Memory B cell (primary cell): ENCODE results near the gene TRPM8.

ENCODE experiments used
- ATAC-seq: fragments of 150-1000 bp; cut with Tn5 transposase; 2 replicates; pipeline ENCODE4 v1.10.0; 2021; ENCODE audit warnings: low read depth, mild to moderate bottlenecking, moderate library complexity
- DNase-seq, 2 donors: peaks; one replicate each; pipeline ENCODE4 v3.0.0; 2022; ENCODE audit warnings: low spot score in 2 of 2
- H3K27ac Mint-ChIP-seq: one replicate; pipeline ENCODE4 v1.8.0; 2022; ENCODE audit warnings: mild to moderate bottlenecking, moderate library complexity, mixed read lengths
- H3K27me3 Mint-ChIP-seq: one replicate; pipeline ENCODE4 v1.8.0; 2022; ENCODE audit warnings: mixed read lengths
- H3K36me3 Mint-ChIP-seq: one replicate; pipeline ENCODE4 v1.8.0; 2022; ENCODE audit warnings: mild to moderate bottlenecking, mixed read lengths
- H3K4me1 Mint-ChIP-seq: one replicate; pipeline ENCODE4 v1.8.0; 2022; ENCODE audit warnings: mixed read lengths
- H3K4me3 Mint-ChIP-seq: one replicate; pipeline ENCODE4 v1.8.0; 2022; ENCODE audit warnings: mild to moderate bottlenecking, moderate library complexity, mixed read lengths
- H3K9me3 Mint-ChIP-seq: one replicate; pipeline ENCODE4 v1.8.0; 2022; ENCODE audit warnings: mixed read lengths

TRPM8 gene

DNA sequence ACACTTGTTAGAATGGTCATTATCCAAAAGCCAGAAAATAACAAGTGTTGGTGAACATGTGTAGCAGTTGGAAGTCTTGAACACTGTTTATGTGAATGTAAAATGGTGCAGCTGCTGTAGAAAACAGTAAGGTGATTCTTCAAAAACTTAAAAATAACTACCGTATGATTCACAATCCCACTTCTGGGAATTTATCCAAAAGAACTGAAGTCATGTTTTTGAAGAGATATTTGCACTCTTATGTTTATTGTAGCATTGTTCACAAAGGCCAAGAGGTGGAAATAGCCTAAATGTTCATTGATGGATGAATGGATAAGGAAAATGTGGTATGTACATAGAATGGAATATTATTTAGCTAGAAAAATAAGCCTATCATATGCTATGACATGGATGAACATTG, 127.0 kb downstream of the TRPM8 start:
- Mint-ChIP-seq H3K27me3 (peaks cover 11% of the 10 kb centered on the region), H3K4me3 (no peak overlapping the region), H3K4me1 (no peaks in the 10 kb centered on the region), H3K36me3 (no peaks in the 10 kb centered on the region), H3K27ac (no peak overlapping the region), H3K9me3 (no peaks in the 10 kb centered on the region)
- no peak for DNase-seq
- no peak for ATAC-seq

DNA sequence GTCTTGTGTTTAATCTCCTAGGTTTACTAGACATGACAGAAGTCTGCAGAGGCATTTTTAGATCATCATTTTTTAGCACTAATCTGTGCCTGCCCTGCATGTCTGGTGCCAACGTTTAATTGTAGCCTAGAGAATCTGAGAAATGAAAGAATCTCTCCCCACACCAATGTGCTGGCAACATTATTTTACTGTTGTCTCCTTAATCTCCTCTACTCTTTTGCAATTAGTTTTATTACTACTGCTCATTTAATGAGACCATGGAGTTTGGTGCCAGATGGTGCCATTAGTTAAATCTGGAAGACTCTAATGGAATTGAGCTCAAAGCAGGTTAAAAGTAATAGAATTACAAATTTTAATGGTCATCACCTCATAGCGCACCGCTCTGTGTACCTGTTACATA, 129.3 kb downstream of the TRPM8 start:
- DNase-seq (no peak), ATAC-seq (no peak)
- H3K27me3 Mint-ChIP-seq = peaks cover 15% of the 10 kb centered on the region

DNA sequence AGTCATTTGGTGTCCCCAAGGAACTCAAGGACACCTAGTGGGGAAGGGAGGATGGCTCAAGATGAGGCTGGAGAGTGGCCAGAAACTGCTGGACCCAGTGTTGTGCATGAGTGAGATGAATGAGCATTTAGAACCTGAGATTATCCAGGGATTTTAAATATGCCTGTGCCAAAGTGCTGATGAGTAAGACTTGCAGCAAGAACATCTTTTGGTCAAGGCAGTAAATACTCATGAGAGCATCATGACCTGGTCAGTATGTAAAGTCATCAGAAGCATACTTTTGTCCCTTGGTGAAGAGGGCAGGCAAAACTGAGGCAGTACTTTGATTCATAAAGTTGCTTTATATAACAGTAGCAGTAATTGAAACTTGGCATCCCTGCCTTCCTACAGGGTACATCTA, 130.2 kb downstream of the TRPM8 start:
- no peak for DNase-seq
- H3K27me3 Mint-ChIP-seq = peaks cover 14% of the 10 kb centered on the region
- H3K4me1 Mint-ChIP-seq = no peaks in the 10 kb centered on the region
- H3K36me3 Mint-ChIP-seq = no peaks in the 10 kb centered on the region
- H3K9me3 Mint-ChIP-seq = no peaks in the 10 kb centered on the region
- H3K27ac Mint-ChIP-seq = no peak overlapping the region
- H3K4me3 Mint-ChIP-seq = no peak overlapping the region
- ATAC-seq = no peak

More for the DNA sequence above, 129.3 kb downstream of the TRPM8 start:
- H3K9me3 Mint-ChIP-seq = no peaks in the 10 kb centered on the region
- no peak overlapping the region for H3K27ac Mint-ChIP-seq
- H3K4me3 Mint-ChIP-seq = no peak overlapping the region
- no peaks in the 10 kb centered on the region for H3K4me1 Mint-ChIP-seq
- H3K36me3 Mint-ChIP-seq = no peaks in the 10 kb centered on the region

DNA sequence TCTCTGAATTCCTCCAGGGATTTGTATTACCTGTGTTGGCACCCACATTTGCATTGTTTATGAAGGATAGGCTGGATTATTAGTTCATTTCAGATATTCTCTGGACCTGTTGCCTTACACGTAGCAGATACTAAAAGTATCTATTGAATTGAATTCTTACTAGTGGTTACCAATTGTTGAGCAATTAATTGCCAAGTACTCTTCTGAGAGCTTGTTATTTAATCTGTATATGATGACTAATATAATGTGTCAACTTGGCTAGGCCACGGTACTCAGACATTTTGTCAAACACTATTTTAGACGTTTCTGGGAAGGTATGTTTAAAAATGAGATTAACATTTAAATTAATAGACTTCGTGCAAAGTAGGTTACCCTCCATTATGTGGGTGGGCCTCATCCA, 130.9 kb downstream of the TRPM8 start:
- no peaks in the 10 kb centered on the region for H3K4me1 Mint-ChIP-seq
- ATAC-seq (no peak), DNase-seq (no peak)
- H3K9me3 Mint-ChIP-seq = no peaks in the 10 kb centered on the region
- H3K4me3 Mint-ChIP-seq = no peak overlapping the region
- H3K27ac Mint-ChIP-seq = no peak overlapping the region
- peaks cover 18% of the 10 kb centered on the region for H3K27me3 Mint-ChIP-seq
- H3K36me3 Mint-ChIP-seq = no peaks in the 10 kb centered on the region

DNA sequence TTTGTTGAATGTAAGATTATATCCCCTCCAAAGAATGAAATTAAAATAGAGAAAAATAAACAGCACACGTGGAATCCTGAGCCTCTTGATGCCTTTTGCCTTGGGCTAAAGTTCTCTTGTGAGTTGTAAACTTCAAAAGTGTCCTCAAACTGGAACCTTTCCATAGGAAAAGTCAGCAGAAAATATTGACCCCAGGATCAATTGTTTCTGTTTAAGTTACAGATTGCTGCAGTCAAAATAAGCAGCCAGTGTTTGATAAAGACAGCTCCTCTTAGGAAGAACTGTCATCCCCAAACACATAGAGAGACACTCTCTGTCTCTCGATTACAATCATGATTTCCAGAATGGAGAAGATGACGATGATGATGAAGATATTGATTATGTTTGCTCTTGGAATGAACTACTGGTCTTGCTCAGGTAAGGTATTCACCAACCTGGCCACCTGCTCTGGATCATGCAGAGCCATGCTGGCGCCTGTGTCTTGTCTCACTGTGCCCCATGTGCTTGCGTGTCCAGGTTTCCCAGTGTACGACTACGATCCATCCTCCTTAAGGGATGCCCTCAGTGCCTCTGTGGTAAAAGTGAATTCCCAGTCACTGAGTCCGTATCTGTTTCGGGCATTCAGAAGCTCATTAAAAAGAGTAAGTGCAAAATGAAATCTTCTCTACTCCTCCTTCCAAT, 133.4 kb downstream of the TRPM8 start, which contains the start of gene SPP2:
Gene SPP2, plus strand, starts transcription at position 248 of the 681 bp plus-strand sequence. Its CDS starts 85 bp downstream, at position 333.
- H3K27me3 Mint-ChIP-seq = peaks cover 22% of the 10 kb centered on the region
- no peak for ATAC-seq

DNA sequence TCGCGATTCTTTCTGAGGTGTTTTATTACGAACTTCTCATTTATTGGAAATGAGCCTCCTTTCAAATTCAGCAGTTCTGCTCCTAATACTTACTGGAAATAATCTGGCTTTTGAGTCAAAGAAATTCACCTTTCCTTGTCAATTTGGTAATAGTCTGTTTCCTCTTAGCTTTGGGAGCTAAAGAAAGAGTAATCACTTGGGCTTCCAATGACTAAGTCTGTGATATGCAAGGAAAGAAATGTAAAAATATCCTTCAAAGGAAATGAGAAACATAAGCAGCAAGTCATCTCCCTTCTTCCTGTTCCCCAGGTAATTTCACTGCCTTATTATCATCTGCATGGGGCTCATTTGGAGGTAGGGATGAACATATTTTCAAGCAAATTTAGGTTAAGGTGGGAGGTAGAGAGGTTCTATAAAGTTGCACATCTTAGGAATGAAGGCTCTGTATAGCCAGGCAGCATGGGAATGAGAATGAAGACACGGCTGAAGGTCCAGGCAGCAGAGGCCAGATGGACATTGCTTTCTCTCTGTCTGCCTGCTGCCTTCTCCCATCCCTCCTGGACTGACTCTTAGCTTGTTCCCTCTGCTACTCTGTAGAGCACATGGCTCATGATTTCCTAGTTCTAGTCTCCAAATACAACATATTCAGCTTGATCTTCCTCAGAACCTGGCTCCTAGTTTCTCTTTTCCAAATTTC, 134.3 kb downstream of the TRPM8 start:
- H3K4me3 Mint-ChIP-seq = no peak overlapping the region
- no peaks in the 10 kb centered on the region for H3K9me3 Mint-ChIP-seq
- no peak overlapping the region for H3K27ac Mint-ChIP-seq
- ATAC-seq (no peak), DNase-seq (no peak)
- no peaks in the 10 kb centered on the region for H3K4me1 Mint-ChIP-seq
- H3K27me3 Mint-ChIP-seq = peaks cover 22% of the 10 kb centered on the region
- no peaks in the 10 kb centered on the region for H3K36me3 Mint-ChIP-seq

More for the DNA sequence above, 133.4 kb downstream of the TRPM8 start, which contains the start of gene SPP2:
- DNase-seq = no peak
- H3K27ac Mint-ChIP-seq = no peak within 1 kb of the TSS
- no peaks in the 10 kb centered on the region for H3K36me3 Mint-ChIP-seq
- no peaks in the 10 kb centered on the region for H3K4me1 Mint-ChIP-seq
- no peaks in the 10 kb centered on the region for H3K9me3 Mint-ChIP-seq
- no peak within 1 kb of the TSS for H3K4me3 Mint-ChIP-seq

DNA sequence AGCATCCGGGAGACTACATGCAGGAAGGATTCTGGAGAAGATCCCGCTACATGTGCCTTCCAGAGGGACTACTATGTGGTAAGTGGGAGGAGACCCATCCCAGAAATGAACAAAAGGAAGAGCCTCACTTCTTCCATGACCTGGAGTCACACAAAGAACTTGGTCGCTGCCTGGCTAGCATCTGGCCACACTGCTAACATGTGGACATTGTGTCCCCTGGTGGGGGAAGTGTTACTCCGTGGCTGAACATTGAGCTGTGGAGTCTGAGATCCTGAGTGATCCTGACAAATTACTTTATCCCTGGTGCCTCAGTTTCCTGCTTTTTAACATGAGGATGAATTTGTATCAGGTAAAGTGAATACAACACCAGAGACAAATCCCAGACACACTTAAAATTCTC, 141.7 kb downstream of the TRPM8 start:
- Mint-ChIP-seq H3K36me3 (no peaks in the 10 kb centered on the region), H3K27ac (no peak overlapping the region), H3K27me3 (peaks cover 33% of the 10 kb centered on the region)

DNA sequence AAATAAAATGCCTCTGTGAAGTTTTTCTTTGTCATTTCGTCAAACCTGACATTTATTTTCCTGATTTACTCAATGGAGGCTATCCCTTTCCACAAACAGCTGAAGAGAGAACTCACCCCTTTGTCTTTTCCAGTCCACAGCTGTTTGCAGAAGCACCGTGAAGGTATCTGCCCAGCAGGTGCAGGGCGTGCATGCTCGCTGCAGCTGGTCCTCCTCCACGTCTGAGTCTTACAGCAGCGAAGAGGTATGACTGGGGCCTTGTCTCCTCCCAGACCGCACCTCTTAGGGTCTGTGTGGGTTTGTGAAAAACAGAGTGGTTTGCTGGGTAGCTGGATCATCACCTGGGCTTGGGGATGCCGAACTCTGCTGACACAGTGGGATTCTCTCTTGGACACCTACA, 143.1 kb downstream of the TRPM8 start:
- H3K9me3 Mint-ChIP-seq = peaks cover 1% of the 10 kb centered on the region
- H3K4me3 Mint-ChIP-seq = no peak overlapping the region
- H3K4me1 Mint-ChIP-seq = peaks cover 5% of the 10 kb centered on the region
- H3K27me3 Mint-ChIP-seq = peaks cover 33% of the 10 kb centered on the region
- no peak overlapping the region for H3K27ac Mint-ChIP-seq
- H3K36me3 Mint-ChIP-seq = no peaks in the 10 kb centered on the region
- no peak for ATAC-seq
- DNase-seq = no peak

More for the DNA sequence above, 141.7 kb downstream of the TRPM8 start:
- H3K9me3 Mint-ChIP-seq = peaks cover 1% of the 10 kb centered on the region
- DNase-seq = no peak
- H3K4me1 Mint-ChIP-seq = peaks cover 2% of the 10 kb centered on the region
- no peak for ATAC-seq
- no peak overlapping the region for H3K4me3 Mint-ChIP-seq

DNA sequence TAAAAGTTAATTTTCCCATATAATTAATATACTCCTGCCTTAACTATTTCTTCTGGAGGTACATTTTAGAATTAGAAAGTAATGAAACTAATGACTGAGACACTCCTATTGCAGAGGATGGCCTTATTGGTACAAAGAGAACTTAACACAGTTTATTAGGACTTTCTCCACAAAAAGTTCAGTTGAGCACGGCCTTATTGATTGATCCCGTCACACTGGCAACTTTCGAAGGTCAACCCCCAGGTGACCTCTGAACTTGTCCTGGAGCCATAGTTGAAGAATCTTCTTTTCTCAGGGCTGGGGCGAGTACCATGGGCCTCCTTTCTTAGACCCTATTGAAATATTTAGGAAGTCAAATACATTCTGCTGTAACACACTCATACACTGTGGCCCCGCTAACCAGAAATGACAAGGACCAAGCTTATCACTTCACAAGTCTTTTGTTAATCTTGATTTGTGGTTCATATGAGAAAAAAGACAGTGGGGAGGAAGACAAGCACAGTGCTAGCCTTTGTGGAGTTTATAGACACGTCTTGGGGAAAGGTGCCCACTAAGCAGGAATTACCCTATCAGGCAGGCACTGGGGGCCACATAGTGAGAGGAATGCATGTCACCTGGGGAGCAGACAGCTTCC, 144.6 kb downstream of the TRPM8 start:
- Mint-ChIP-seq H3K27ac (no peak overlapping the region), H3K4me3 (no peak overlapping the region), H3K27me3 (peaks cover 36% of the 10 kb centered on the region), H3K36me3 (no peaks in the 10 kb centered on the region), H3K4me1 (peaks cover 5% of the 10 kb centered on the region), H3K9me3 (peaks cover 1% of the 10 kb centered on the region)
- DNase-seq = no peak
- no peak for ATAC-seq

DNA sequence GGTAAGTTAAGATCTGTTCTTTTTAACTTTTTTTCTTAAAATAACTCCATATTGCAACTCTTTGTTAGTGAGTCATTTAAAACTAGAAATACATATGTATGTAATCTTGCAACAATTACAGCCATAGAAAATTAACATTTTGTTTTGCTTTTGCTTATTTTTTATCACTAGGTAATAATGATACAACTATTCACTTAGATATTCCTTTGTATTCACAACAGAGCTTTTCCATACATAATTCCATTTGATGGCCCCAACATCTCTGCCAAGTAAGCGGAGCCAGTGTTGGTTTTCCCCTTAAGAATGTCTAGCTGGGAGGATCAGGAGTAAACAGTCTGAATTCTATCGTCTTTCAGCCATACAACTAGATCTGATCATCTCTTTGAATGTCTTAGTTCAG, 149.4 kb downstream of the TRPM8 start:
- ATAC-seq = no peak
- no peak for DNase-seq
- Mint-ChIP-seq H3K27ac (no peak overlapping the region), H3K4me3 (no peak overlapping the region), H3K4me1 (peaks cover 3% of the 10 kb centered on the region), H3K9me3 (peaks cover 7% of the 10 kb centered on the region), H3K36me3 (peaks cover 2% of the 10 kb centered on the region), H3K27me3 (peaks cover 24% of the 10 kb centered on the region)
